Measurements from ENCODE around the gene GLYAT.
A peak's percentile ranks its signal among the peaks of the same experiment; 100 is the strongest.

GLYAT gene

DNA sequence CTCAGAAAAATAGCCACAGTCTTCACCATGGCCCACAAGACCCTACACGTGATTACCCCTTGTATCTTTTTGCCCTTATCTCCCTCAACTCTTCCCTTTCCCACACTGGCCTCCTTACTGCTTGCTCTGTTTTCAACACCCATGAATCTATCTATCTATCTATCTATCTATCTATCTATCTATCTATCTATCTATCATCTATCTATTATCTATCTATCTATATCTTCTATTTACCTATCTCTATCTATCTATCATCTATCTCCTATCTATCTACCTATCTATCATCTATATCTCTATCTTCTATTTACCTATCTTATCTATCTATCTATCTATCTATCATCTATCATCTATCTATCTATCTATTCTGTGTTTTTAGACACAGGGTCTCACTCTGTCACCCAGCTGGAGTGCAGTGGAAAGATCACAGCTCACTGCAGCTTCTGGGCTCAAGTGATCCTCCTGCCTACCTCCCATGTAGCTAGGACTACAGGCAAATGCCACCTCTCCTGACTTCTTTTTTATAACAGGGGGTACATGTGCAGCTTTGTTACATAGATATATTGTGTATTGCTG, 55.1 kb downstream of the GLYAT start:
- DNase-seq: no peak

GRCh38 chr11:58675334-58676155, 56.2 kb downstream of the GLYAT start:
- DNase-seq: peak; percentile 42 to 69

- DNase-seq: no peak
These were observed 57.1 kb downstream of the GLYAT start for GRCh38 chr11:58674609-58675008.

DNA sequence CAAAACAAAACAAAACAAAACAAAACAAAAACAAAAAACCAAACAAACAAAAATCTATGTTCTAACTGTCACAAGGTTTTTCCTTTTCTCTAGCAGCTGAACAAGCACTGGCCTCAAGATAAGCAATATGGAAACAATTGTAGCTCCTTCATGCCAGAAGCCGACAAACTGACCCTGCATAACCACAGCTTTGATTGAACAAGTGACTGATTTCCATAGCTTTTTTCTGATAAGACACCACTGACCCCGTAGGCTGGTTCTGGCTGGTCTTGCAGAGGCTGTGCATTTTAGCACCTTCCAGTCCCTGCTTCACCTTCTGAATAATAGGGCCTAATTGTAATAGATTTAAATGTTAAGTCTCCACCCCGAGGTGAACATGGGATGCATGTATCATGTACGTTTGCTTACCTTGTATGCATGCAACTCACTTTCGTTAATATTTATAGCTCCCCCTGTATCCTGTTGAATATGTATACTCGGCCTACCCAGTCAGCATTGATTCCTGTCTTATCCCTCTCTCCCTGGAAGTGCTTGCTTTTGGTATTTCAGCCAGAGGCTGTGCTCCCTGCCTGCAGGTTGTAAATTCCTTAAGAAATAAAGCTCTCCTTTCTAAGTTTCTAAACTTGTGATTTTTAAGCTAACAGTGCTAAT, 59.6 kb downstream of the GLYAT start:
- no peak for DNase-seq

DNA sequence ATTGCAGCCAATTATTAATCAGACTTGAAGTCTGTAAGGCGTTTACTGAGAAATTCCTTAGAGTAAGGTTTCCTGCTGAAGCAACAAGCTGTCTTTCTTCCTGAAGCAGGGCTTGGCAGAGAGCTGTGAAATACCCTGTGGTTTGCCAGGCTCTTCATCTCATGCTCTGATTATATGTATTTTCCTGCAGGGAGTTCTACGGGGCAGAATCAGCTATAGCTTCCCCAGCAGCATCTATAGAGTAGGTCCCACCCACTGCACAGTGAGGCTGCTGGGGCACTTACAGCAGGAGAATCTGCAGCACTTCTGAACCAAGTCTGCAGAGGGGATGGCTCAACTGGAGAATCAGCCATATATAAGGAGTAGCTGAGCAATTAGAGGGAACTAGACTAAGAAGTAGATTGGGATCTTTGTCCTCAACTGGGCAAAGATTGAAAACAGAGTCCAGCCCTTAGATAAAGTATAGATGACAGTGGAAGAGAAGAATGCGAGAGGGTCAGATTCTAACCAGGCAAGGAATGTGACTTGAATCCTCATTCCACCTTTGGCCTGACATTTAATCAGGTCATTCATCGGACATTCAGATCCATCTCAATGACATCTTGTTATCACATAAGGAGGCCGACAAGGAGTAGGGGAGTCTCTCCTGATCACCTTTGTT, 71.7 kb downstream of the GLYAT start:
- DNase-seq: no peak

DNA sequence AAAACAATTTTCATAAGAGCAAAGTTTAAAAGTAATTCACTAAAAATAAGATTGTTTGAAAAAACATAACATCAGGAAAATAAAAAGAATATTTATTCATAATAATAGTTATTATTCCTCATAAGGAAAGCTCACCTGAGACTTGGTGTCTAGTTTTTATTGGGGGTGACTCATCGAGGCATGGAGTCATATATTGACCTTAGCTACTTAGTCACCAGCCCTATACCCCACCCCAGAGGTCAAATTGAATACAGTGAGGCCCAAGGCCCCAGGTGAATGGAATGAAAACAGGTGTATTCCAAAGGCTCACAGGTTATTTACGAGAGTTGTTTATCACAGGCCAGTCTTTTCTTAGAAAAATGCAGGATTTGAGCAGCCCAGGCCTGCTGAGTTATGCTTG, 72.3 kb downstream of the GLYAT start:
- no peak for DNase-seq
